NCI-H82 treated with DMSO at 0.1 percent for 48 hours (cell line): ENCODE results near the gene FAM187B.
"Not testable (repeated sequence)": the region's sequence is repeated elsewhere in the genome, so short reads cannot be mapped to it uniquely, and the experiment has no call there.

Experiments used
- DNase-seq: peaks from one replicate; lab custom pipeline; 2025; ENCODE audit not compliant: unreplicated experiment; lab: John Stamatoyannopoulos, UW

The FAM187B gene

DNA sequence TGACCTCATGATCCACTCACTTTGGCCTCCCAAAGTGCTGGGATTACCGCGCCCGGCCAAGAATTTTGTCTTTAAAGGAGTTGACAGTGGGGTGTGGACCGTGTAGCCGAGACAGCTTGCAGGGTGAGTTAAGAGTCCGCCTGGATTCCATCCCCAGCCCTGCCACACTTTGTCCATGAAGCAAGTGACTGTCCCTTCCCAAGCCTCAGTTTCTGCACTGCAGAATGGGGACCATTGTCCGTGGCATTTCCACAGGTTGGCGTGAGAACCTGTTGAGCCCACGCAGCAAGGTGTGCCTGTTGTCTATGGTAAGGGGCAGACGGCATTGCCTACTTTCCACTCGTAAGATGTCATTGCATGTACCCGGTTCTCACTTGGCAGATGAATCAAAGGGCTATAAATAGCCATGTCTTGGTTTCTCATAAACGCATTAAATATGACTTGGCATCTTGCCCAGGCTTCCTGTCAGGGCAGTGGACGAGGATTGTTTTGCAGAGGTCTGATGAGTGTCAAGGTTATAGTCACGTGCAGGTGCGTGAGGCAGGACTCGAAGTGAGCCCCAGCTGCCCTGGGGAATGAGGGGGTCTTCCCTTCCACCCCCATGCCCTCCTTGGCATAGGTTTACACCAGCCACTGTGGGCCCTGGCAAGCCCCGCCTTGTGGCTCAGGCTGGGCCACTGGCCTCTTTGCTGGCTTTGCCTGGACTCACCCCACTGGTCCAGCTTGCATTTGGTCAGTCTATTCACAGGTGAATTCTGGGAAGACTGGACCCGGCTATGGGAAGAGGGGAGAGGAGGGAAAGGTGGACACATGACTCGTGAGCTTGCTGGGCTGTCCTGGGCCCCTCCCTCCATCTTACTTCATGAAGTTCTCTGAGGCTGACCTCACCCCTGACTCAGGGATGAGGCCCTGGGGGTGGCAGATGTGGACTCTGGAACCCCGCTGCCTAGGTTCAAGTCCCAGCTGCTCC lies 14.6 kb downstream of the FAM187B start:
- no peak for DNase-seq

DNA sequence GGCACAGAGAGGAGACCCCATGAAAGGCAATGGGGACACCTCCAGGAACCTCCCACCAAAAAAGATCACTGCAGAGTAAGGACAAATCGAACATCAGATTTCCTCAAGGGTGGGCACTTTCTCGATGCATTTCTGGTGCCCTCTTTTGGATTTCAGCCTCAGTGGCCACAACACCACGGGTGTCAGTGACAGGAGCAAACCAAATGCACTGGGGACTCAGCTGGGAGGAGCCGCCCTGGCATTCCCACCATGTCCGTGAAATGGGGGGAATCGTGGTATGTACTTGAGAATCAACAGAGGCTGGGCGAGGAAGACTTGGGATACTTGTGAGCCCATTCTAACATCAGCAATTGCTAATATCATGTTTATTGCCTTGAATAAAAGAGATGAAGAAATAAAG lies 16.3 kb downstream of the FAM187B start:
- no peak for DNase-seq

DNA sequence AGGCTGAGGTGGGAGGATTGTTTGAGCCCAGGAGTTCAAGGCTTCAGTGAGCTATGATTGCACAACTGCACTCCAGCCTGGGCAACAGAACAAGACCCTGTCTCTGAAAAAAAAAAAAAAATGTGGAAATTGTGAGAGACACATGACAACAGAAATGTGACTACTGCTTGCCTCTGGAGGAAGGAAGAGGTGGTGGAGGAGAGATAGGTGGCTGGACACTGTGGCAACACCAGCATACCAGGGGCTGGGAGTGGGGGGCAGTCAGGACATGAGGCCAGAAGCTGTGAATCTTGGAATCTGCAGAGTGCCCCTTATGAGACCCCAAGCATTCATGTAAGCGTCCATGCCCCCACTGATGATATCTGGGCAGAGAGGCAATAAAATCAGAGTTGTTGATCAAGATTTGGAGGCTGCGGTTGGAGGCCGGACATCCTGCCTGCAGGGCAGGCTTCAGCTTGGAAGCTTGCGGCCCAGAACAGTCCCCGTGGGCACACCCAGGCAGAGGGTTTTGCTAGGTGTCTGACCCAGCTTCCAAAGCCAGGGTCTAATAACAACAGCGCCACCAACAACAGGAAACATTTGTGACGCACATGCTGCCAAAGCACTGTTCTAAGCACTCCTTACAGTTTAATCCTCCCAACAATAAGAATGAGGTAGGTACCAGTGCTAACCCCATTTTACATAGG lies 16.9 kb downstream of the FAM187B start:
- no peak for DNase-seq

DNA sequence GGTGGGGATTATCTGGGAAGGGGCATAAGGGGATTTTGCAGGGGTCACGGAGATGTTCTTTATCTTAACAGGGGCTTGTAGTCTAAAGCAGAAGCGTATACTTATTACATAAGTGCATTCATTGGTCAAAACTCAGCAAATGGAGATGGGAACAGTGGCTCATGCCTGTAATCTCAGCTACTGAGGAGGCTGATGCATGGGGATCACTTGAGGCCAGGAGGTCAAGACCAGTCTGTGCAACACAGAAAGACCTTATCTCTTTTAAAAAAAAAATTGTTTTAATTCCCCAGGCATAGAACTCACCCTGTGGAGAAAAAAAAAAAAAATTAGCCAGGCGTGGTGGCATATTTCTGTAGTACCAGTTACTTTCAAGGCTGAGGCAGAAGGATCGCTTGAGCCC lies 18.9 kb downstream of the FAM187B start:
- DNase-seq, result no peak

DNA sequence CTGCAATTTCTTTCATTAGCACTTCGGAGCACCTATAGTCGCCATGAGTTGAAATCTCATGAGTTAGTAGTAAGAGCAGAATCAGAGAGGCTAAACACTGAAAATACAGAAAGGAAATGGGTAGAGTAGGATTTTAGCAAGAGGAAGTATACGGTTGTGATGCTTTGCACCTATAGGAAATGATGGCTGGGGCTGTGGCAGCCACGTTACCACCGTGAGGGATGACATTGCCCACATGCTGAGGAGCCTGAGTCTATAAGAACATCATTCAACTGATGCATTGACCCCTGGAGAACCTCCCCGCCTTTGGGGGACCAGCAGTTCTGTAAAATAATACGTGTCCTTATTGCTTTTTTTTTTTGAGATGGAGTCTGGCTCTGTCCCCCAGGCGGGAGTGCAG lies 20.4 kb downstream of the FAM187B start:
- no peak for DNase-seq

DNA sequence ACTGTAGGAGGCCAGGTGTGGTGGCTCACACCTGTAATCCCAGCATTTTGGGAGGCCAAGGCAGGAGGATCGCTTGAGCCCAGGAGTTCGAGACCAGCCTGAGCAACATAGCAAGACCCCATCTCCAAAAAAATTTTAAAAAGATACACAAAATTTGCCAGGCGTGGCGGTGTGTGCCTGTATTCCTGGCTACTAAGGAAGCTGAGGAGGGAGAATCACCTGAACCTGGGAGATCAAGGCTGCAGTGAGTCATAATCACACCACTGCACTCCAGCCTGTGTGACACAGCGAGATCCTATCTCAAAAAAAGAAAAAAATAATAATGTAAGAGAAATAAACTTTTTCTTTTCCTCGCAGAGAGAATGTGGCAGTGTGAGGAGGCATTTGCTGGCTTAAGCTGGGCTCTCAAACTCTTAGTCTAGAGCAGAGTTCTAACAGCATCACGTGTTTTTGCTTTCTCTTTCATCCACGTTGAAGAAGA lies 21.1 kb downstream of the FAM187B start:
- no peak for DNase-seq

DNA sequence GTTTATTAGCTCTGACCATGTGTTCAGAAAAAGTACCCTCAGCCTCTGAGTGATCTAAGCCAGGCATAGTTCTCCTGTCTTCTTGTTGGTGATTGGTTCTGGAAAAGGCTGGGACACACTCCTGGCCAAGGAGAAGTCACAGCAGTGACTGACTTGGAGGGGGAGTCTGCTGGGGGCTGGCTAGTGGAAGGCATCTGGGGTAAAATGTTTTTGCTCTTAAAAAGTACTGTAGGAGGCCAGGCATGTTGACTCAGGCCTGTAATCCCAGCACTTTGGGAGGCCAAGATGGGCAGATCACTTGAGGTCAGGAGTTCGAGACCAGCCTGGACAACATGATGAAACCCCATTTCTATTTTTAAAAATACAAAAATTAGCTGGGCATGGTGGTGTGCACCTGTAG lies 21.7 kb downstream of the FAM187B start:
- DNase-seq, result no peak

DNA sequence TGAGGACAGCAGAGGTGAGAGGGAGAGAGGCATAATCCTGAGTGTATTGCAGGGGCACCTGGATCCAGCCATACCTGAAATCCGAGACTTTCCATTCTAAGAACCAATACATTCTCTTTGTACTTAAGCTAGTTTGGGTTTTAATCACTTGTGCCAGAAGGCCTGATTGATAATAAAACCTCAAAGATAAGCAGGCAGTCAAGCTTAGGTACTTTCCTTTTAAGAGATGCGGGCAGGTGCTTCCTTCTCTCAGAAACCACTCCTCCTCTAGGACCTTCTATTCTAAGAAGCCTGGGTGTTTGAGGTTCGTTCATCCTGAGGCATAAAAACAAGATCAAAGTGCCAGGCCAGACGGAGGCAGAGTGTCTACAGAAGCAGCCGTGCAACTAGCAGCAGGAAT lies 22.2 kb downstream of the FAM187B start:
- no peak for DNase-seq

DNA sequence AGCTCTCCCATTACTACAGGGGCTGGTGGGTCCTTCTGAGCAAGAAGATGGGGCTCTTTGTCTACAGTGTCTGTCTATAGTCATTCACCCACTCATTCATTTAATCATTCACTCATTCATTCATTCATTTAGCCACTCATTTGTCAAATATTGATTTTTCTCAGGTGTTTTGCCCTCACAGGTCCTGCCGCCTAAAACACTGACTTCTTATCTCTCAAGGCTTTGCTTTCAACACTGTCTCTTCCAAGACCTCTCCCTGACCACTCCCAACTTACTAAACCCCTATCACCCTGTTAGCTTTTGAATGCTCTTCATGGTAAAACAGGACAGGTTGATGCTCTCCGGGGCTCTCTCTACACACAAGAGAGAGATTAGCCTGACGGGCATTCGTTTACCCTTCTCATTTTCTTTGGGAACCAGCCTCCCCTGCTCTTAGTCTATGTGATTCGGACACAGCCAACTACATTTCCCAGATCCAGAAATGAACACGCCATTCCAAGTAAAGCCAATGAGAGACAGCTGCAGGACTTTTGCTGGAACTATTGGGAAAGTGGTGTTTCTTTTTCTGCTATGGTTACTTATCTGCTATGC lies 22.7 kb downstream of the FAM187B start:
- DNase-seq, result no peak

DNA sequence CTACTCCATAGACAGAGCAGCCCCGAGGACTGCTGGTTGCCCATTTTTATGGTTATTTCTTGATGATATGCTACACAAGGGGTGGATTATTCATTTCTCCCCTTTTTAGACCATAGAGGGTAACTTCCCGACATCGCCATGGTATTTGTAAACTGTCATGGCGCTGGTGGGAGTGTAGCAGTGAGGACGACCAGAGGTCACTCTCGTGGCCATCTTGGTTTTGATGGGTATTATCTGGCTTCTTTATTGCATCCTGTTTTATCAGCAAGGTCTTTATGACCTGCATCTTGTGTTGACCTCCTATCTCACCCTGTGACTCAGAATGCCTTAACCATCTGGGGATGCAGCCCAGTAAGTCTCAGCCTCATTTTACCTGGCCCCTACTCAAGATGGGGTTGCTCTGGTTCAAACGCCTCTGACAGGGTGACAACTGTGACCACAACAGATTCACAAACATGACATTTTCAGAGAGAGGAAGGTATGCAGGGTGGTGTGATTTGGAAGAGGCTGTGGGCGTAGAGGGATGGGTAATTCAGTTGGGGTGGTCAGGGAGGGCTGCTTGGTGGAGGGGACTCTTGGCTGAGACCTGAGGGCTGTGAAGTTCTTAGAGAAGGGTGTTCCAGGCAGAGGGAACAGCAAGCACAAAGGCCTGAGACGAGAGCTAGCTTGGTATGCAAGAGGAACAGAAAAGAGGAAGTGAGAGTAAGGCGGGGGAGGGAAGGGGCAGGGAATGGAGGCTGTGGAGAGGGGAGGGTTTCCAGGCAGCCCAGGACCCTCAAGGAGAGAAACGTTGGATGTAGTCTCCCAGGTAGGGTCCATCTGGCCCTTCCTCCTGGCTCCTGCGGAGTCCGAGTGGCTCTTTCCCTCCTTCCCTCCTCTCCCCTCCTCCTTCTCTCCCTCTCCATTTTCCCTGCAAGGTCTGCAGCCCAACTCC lies 23.5 kb downstream of the FAM187B start:
- DNase-seq, result no peak

DNA sequence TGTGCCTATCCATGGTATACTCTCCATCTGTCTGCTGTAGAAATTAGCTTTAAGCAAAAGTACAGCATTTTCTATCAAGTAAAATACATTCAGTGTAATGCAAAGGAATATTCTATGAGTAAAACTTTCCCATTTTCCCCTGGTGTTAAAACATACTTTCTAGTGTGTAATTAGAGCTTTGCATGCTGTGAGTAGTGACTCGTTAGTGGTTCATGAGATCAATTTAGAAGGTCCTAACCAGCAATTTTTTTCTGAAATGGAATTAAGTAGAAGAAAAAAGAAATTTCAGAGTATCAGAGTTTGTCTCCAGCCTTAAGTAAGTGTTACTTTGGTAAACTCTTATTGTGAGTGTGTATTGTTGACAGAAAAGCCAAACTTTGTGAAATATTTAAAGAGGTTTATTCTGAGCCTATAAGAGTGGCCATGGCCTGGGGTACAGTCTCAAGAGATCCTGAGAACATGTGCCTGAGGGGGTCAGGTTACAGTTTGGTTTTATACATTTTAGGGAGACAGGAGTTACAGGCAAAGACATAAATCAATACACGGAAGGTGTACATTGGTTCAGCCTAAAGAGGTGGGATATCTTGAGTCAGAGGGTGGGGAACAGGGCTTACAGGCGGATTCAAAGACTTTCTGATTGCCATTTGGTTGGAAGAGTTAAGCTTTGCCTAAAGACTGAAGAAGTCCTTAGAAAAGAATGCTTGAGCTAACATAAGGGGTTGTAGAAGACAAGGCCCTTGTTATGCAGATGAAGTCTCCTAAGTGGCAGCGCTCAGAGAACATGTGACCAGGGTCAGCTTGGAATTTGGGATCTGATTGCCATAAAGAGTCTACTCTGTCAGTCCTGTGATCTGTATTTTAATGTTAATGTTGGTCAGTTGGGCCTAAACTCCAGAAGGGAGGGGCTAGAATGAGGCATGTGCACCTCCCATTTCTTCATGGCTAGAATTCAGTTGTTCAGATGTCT lies 25.5 kb downstream of the FAM187B start:
- DNase-seq, result no peak

DNA sequence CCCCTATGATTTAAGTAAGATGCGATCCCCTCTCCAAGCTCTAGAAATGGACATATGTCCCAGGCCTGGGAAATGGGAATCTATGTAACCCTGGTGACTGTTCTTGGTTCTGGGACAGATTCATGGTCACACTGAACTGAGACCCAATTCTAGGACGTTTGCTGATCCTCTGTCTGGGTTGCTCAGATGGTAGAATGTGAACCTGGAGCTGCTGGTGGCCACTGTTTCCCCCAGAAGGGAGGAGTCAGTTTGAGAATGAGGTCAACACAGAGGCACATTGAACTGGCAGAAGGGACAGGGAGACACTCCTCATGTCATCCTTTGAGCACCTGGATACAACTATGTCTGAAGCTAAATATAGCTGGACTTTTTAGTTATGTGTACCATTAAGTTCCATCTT lies 29.1 kb downstream of the FAM187B start:
- DNase-seq, result no peak

DNA sequence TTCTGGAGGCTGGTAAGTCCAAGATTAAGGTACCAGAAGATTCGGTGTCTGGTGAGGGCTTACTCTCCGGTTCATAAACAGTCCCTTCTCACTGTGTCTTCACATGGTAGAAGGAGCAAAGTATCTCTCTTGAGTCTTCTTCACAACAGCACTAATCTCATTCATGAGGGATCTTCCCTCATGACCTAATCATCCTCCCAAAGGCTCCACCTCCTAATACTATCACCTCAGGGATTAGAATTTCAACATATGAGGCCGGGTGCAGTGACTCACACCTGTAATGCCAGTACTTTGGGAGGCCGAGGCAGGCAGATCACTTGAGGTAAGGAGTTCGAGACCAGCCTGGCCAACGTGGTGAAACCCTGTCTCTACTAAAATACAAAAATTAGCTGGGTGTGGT lies 31.7 kb downstream of the FAM187B start:
- DNase-seq, result not testable (repeated sequence)

DNA sequence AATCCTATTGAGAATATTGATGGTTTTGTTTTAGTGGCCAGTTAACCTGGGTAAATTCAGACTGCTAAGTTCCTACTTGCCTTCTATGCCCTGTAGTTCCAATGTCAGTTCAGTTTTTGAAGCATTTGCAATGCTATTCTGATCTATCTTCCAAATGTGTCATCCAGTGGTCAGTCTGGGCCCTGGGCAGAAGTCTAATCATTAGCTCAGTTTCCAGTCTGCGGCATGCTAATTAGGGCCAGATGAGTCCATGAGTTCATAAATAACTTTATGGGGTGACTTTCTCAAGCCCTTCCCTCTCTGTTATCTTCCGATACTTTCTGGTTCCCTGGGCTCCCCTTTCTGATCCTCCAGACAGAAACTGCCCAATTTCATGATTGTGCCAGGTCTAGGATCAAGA lies 32.7 kb downstream of the FAM187B start:
- DNase-seq, result no peak

DNA sequence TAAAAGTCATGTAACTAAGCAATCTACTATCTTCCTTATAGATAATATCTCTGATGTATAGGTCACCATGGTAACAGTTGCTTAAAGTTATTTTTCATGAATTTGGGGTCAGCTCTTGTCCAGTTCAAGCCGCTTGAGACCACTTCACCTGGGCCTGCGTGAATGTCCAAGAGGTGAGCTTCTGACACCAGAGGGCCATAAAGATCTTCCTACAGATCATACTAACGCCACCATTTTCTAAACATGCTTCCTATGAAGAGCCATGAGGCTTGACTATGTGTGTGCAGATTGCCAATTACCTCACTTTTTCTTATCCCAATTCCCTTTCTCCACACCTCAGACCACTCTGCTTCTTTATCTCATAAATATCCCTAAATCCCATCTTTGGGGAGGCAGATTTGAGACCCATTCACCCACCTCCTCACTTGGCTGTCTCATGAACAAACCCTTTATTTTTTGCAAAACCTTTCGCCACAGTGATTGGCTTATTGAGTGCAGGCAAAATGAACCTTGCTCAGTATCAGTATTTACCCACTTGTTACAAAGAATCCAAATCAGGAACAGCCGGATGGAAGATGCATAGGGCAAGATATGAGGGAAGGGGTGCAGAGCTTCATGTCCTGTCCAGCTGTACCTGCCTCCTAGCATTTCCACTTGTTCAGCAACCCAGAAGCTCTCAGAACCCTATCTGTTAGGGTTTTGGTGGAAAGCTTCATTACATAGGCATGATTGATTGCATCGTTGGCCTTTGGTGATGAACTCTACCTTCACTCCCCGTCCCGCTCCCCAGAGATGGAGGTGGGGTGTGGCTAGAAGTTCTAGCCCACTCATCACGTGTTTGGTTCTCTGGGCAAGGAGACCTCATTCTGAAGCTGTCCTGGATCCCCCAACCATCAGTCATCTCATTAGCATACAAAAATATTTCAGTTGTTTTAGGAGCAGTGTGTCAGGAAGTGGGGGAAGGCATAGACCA lies 34.2 kb downstream of the FAM187B start:
- DNase-seq, result no peak

DNA sequence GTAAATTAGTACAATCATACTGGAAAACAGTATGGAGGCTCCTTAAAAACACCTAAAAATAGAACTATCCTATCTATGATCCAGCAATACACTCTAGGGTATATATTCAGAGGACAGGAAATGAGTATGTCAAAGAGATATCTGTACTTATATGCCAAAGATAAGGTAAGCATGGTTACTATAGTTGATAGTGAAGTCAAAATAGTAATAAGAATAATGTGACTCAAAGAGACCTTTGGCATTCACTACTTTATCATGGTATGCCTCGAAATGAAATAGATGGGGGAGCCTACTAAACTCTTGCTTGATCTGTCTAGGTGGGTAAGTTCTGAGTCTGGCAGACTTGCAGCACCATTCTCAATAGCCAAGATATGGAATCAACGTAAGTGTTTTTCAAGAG lies 43.7 kb downstream of the FAM187B start:
- no peak for DNase-seq

DNA sequence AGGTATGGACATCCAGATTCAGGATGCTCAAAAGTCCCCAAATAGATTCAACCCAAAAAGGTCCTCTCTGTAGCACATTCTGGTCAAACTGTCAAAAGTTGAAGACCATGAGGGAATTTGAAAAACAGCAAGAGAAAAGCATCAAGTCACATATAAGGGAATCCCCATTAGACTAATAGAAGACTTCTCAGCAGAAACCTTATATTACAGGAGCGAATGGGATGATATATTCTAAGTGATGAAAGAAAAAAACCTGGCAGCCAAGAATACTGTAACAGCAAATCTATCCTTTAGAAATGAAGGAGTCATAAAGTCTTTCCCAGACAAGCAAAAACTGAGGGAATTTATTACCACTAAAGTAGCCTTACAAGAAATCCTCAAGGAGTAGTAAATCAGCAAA lies 44.3 kb downstream of the FAM187B start:
- DNase-seq, result no peak

DNA sequence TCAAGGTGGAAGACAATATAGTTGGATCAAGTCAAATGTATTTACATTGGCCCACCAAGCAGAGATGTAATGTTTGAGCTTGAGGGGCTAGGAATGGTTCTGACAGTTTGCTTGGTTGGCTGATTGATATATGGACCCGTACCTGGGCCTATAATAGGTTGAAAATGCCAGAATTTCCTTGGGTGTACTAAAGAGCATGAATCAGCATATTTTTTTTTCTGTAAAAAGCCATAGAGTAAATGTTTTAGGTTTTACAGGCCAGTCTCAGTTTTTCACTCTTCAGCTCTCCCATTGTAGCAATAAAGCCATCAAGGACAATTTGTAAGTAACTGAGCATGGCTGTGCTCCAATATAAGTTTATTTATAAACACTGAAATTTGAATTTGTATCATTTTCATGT lies 47.2 kb downstream of the FAM187B start:
- DNase-seq, result no peak
